ENCODE measurements around the gene KICS2. TPM values are rescaled to one million over a fixed set of nuclear protein-coding genes. Genes with fewer than 3 reads are reported as not detected.

Gene KICS2
- total RNA-seq (2014; rRNA removed; shearing (Covaris generic)): 4.3 and 4.8 TPM in 2 replicates

GRCh38 chr12:64222009-64222765 lies at the start of gene KICS2:
Gene KICS2, minus strand, starts transcription at chr12:64222296. Its CDS starts 59 bp downstream, at chr12:64222237.
- DNase-seq (ENCODE audit: low read depth): peak; percentile 90

GRCh38 chr12:64270411-64270810 lies 48.3 kb upstream of the KICS2 start:
- DNase-seq (ENCODE audit: low read depth): no peak

- DNase-seq (ENCODE audit: low read depth): no peak
Measured at GRCh38 chr12:64269161-64269560, 47.1 kb upstream of the KICS2 start.

- no peak for DNase-seq (ENCODE audit: low read depth)
Measured at GRCh38 chr12:64268409-64268808, 46.3 kb upstream of the KICS2 start.

GRCh38 chr12:64265839-64266238 lies 43.7 kb upstream of the KICS2 start:
- no peak for DNase-seq (ENCODE audit: low read depth)

- DNase-seq (ENCODE audit: low read depth): no peak
Measured at GRCh38 chr12:64261813-64262212, 39.7 kb upstream of the KICS2 start.

- peak; percentile 7 for DNase-seq (ENCODE audit: low read depth)
Measured at GRCh38 chr12:64258576-64258975, 36.5 kb upstream of the KICS2 start.

GRCh38 chr12:64256166-64256800 lies 34.2 kb upstream of the KICS2 start:
- peak; percentile 61 for DNase-seq (ENCODE audit: low read depth)

- no peak for DNase-seq (ENCODE audit: low read depth)
Measured at GRCh38 chr12:64255249-64255648, 33.2 kb upstream of the KICS2 start.

- no peak for DNase-seq (ENCODE audit: low read depth)
Measured at GRCh38 chr12:64253356-64253755, 31.3 kb upstream of the KICS2 start.

- DNase-seq (ENCODE audit: low read depth): no peak
Measured at GRCh38 chr12:64252681-64253080, 30.6 kb upstream of the KICS2 start.

GRCh38 chr12:64243809-64244208 lies 21.7 kb upstream of the KICS2 start:
- DNase-seq (ENCODE audit: low read depth): no peak

- DNase-seq (ENCODE audit: low read depth): no peak
Measured at GRCh38 chr12:64240781-64241180, 18.7 kb upstream of the KICS2 start.

GRCh38 chr12:64237382-64237781 lies 15.3 kb upstream of the KICS2 start:
- no peak for DNase-seq (ENCODE audit: low read depth)

- DNase-seq (ENCODE audit: low read depth): peak; percentile 30
Measured at GRCh38 chr12:64236549-64236948, 14.5 kb upstream of the KICS2 start.

GRCh38 chr12:64232196-64232595 lies 10.1 kb upstream of the KICS2 start:
- DNase-seq (ENCODE audit: low read depth): no peak

- DNase-seq (ENCODE audit: low read depth): no peak
Measured at GRCh38 chr12:64229796-64230195, 7.7 kb upstream of the KICS2 start.

GRCh38 chr12:64229240-64229639 lies 7.1 kb upstream of the KICS2 start:
- DNase-seq (ENCODE audit: low read depth): no peak

GRCh38 chr12:64225626-64226025 lies 3.5 kb upstream of the KICS2 start:
- DNase-seq (ENCODE audit: low read depth): no peak

GRCh38 chr12:64221651-64222008 lies 466 bp downstream of the KICS2 start:
- peak; percentile 83 for DNase-seq (ENCODE audit: low read depth)

GRCh38 chr12:64220046-64220445 lies 2.0 kb downstream of the KICS2 start:
- DNase-seq (ENCODE audit: low read depth): no peak

- DNase-seq (ENCODE audit: low read depth): no peak
Measured at GRCh38 chr12:64219145-64219544, 3.0 kb downstream of the KICS2 start.

GRCh38 chr12:64218597-64218996 lies 3.5 kb downstream of the KICS2 start:
- DNase-seq (ENCODE audit: low read depth): no peak

Measured in M059J (cell line).